Activated naive CD4-positive, alpha-beta T cell treated with anti-CD3 and anti-CD28 coated beads, Interleukin-2, amount 50 U/mL, for 16 hours (primary cell): ENCODE measurements around the gene WDFY1.

Source experiments
- DNase-seq: peaks from one replicate; pipeline ENCODE4 v3.0.0-alpha.2; 2020

WDFY1 gene

DNA sequence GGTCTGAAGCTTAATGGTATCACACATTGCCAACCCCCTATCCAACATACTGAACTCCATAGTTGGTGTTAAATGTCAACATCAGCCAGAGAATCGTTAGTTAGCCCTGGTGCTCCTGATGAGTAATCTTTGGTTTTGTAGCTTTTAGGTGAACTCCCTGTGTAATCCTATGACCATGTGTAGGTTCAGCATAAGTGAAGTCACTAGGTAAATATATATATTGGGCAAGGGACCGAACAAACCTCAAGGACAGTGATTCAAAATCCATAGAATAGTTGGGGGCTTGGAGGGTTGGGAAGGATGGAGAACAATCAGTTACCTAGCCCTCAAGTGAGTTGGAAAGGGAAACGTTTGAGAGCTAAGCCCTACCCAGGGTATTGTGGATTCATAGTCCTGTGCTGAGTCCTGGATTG is 91.7 kb downstream of the WDFY1 start:
- no peak for DNase-seq

DNA sequence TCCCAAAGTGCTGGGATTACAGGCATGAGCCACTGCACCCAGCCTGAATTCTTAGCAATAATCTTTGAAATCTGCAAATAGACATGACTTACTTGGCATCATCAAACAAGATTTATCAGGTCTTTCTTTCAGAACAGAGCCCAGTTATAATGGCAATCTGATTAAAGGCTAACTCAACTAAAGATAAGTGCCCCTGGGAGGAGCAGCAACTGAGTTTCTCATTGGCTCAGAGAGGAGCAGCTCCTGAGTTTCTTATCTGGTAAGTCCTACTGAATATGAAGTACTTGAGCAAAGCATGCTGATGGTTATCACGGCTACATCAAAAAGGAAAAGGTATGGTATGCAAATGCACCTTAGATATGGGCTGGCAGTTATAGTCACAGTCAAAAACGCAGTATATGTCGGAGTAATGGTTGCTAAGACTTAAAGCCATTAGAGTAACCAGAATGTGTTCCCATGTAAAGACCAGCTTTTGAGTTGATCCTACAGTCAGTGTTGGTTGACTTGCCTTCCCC is 92.8 kb downstream of the WDFY1 start:
- no peak for DNase-seq

DNA sequence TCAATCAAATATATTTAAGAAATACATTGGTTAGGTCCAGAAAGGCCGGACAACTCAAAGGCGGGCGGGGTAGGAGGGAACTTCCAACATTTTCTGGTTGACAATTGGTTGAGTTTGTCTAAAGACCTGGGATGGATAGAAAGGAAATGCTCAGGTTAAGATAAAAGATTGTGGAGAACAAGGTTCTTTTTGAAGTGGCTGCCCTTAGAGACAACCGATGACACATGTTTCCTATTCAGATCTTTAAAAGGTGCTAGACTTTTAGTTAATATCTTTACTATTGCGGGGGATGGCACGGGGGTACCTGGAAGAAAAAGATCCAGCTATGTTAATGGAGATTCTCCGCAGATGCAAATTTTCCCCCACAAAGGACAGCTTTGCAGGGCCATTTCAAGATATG is 97.7 kb downstream of the WDFY1 start:
- DNase-seq: no peak

DNA sequence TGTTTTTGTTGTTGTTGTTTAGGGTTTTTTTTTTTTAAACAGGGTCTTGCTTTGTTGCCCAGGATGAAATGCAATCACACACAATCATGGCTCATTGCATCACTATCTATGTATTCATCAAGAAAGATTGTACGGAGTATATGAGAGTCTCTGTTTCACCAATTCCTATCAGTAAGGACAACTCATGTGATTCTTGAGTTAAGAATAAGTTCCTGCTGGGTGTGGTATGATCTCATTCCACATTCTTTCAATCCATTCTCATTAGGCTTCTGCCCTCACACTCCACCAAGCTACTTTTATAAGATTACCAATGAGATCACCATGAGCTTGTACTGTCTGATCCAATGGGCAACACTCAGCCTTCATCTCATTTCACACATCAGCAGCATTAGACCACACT is 98.6 kb downstream of the WDFY1 start:
- DNase-seq: no peak

DNA sequence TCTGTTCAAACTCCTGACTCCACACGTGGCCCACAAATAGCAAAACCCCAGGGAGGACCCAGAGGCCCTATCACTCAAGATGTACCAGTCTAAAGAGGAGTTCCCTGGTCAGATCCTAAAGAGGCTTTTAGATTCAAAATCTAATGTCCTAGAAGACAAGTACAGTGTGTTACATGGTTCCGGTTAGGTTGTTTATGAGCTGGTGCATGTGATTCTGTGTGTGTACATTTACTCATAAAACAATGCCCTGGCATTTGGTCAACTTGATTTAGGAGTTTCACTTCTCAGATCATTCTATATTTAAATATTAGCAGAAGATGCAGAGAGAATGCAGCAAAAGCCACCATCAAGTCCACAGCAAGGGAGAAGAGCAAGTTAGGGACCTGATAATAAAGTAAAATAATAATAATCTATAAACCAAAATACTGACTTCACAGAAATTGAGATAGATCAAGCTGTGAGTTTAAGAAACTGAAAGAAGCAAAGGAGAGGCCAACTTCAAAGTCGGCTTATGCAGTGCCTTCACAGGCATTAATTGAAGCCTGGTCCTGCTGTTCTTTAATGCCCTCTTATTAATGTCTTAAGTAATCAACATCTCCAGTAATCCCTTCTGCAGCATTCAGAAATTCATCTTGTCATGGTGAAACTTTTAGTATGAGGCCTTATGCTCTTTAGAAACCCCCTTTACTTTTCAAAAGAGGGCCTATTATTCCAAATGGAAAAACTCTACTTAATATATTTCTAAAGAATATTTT is 103.5 kb downstream of the WDFY1 start:
- no peak for DNase-seq

DNA sequence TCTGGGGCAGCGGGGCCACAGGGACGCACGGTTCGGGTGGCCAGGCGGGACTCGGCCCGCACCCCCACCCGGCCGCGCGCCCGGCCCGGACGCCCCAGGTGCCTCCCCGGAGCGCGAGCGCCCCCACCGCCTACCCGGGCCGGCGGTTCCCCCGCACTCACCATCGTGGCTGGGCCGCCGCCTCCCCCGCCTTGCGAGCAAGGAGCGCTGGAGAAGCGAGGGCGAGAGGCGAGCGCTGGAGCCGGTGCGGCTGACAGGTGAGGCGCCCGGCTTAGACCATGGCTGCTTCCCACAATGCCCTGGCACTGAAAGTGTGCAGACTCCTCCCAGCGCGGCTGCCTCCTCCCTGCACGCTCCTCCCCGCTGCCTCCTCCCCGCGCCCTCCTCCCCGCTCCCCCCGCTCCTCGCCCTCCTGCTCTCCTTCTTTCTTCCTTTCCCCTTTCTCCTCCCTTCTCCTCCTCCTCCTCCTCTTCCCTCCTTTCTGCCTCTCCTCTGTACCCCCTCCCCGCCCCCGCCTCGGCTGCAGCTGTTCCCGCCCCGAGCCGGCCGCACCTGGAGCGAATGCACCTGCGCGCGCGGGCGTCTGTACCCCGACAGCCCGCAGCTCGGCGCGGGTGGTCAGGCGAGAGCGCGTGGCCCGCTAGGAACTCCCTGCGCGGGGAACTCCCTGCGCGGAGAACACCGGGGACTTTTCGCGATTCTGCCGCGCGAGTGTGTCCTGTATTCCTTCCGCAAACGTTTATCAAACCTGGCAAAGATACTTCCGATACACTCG is 107.7 kb downstream of the WDFY1 start, which contains the start of gene AP1S3:
TSS of gene AP1S3 (minus strand) at position 296 of the 775 bp plus-strand sequence. CDS start at position 164, 132 bp downstream.
- DNase-seq: peak; percentile 76

DNA sequence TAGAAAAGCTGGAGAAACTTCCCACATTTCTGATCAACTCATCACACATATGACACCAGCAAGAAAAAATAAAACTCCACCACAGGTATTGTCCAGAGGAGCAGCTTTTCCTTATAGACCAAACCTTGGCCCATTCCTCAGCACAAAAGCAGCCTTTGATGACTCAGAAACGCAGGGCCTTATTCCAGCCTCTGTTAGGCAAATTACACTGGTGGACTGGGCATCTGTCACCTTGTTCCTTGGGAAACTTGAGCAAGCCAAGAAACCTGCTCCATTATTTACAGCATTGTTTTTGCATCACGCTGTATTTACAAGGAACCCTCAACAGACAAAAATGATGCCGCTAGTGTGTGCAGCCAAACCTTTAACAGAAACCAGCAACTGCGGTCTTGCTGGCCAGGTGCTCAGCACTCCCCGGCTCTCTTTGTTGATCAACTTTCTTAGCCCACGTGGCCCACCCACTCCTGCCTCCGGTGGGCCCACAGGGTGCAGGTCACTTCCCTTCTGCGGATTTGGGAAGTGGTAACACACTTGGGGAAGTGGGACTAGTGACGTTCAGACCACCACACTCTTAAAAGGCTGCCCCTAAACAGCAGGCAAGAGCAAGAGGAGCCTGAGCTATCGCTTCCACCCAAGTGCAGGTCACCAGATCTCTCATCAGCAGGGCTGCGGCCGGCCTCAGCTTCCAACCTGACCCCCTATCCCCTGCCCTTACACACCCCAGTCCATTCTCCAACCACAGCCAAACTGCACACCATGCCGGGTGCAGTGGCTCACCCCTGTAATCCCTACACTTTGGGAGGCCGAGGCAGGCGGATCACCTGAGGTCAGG is 109.2 kb downstream of the WDFY1 start:
- no peak for DNase-seq

DNA sequence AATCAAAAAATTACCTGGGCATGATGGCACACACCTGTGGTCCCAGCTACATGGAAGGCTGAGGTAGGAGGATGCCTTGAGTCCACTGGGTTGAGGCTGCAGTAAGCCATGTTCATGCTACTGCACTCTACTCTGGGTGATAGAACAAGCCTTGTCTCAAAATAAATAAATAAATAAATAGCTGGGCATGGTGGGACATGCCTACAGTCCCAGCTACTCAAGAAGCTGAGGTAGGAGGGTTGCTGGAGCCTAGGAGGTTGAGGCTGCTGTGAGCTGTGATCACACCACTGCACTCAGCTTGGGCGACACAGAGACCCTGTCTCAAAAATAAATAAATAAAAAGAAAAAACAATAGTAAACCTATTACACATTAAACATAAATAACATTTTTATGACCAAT is 110.7 kb downstream of the WDFY1 start:
- no peak for DNase-seq

DNA sequence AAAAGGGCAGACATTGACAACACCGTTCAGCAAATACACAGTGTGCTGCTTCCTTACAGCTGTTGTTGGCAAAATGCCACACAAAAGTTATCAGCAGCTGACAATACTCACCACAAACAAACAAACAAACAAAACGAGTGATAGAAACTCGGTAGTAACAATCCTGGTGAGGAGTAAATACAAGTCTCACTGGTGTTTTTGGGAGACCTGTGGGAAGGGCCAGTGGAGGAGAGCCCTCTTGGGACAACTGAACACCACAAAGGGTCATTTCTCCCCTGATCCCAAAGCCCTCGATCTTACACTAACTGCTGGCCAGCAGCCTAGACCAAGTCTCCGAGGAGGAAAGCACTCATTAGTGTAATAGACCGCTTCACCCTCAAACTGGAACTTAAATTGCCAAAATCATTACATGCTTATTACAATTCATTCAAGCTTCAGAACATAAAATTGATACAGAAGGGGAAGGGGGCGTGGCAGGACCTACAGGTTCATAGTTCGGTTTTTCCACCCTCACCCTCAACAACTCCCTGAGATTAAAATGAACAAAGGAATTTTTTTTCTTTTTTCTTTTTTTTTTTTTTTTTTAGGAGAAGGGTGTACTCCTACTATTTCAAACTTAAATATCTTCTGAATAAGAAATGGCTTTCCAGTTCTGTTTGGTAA is 112.8 kb downstream of the WDFY1 start:
- no peak for DNase-seq

DNA sequence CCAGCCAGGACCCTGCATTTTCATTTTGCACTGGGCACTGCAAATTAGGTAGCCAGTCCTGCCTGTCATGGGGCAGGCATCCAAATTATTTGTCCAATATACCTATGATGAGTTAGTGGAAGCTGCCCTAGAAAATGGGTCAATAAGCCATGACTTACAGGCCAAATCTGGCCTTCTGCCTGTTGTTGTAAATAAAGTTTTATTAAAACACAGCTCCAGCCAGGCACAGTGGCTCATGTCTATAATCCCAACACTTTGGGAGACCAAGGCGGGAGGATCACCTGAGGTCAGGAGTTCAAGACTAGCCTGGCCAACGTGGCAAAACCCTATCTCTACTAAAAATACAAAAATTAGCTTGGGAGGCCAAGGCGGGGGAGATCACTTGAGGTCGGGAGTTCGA is 116.0 kb downstream of the WDFY1 start:
- DNase-seq: no peak

DNA sequence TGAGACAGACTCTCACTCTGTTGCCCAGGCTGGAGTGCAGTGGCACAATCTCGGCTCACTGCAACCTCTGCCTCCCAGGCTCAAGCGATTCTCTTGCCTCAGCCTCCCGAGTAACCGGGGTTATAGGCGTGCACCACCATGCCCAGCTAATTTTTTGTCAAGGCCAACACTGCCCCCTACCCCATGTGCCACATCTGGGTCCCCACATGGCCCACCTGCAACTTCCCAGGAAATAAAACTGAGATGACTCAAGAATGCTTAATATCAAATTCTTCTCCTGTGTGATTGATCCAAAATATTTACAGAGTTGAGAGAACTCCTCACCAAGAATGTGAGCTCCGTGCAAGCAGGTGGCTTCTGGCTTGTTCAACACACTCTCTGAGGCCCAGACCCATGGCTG is 116.8 kb downstream of the WDFY1 start:
- no peak for DNase-seq

DNA sequence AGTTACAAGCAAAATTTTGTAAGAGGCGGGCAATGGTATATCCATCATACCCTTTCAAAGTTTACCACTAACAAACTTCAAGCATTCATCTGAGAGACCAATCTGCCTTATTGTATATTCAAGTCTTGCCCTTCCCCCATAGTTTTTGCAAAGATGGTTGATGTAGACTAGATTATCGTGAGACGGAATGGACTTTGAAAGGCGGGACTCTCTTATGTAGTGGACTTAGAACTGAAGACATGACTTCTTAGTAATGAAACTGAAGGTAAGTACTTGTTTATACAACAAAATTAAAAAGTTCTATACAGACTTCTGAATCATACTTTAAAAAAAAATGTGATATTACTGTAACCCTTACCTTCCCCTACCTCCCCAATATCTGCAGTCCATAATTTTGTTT is 118.1 kb downstream of the WDFY1 start:
- no peak for DNase-seq
